22Rv1 (cell line): ENCODE results near the gene ABTB2.

ENCODE experiments used
- ZFX ChIP-seq: fragments of 450-650 bp; IDR thresholded peaks from 2 replicates; pipeline ENCODE4 v1.6.1; 2017; ENCODE audit warnings: antibody characterized with exemption, borderline replicate concordance
- TF ChIP-seq, protein P1 (sequence below): fragments of 450-650 bp; IDR thresholded peaks from 2 replicates; pipeline ENCODE4 v1.5.1; 2017; ENCODE audit warnings: mild to moderate bottlenecking

DNA sequence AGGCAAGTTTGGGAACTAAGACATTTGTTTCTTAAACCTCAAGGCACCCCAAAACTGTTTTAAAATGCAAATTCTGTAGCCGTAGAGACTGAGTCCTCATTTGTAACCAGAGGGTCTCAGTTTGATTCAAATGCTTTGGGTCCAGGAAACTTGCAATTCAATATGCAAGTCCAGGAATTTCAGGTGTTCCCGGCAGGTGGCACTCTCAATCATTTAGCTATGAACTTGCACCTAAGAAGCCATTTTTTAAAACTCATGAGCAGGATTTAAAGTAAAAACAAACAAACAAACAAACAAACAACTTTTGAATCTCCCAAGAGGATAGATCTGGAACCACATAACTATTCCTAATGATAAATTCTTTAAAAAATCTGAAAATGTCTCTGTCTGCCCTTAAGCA is 8.7 kb upstream of the ABTB2 start:
- TF ChIP-seq, protein P1, sequence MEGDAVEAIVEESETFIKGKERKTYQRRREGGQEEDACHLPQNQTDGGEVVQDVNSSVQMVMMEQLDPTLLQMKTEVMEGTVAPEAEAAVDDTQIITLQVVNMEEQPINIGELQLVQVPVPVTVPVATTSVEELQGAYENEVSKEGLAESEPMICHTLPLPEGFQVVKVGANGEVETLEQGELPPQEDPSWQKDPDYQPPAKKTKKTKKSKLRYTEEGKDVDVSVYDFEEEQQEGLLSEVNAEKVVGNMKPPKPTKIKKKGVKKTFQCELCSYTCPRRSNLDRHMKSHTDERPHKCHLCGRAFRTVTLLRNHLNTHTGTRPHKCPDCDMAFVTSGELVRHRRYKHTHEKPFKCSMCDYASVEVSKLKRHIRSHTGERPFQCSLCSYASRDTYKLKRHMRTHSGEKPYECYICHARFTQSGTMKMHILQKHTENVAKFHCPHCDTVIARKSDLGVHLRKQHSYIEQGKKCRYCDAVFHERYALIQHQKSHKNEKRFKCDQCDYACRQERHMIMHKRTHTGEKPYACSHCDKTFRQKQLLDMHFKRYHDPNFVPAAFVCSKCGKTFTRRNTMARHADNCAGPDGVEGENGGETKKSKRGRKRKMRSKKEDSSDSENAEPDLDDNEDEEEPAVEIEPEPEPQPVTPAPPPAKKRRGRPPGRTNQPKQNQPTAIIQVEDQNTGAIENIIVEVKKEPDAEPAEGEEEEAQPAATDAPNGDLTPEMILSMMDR: peak; percentile 78
- TF ChIP-seq ZFX: no peak
